Stimulated activated naive CD8-positive, alpha-beta T cell treated with anti-CD3 and anti-CD28 coated beads, Interleukin-15, amount 100 ng/mL, for 72 hours (primary cell): ENCODE data around the gene CLDND2.
A peak's percentile ranks its signal among the peaks of the same experiment; 100 is the strongest.
"Not testable (repeated sequence)": the region's sequence is repeated elsewhere in the genome, so short reads cannot be mapped to it uniquely, and the experiment has no call there.

Experiments
- ATAC-seq: fragments of 150-1000 bp; cut with Tn5 transposase; 2 replicates; pipeline ENCODE4 v1.10.0; 2021; ENCODE audit warnings: mild to moderate bottlenecking, moderate library complexity
- DNase-seq, 2 donors: peaks; one replicate each; pipeline ENCODE4 v3.0.0; 2021 to 2022
- H3K27ac Mint-ChIP-seq, 2 donors: one replicate each; pipeline ENCODE4 v1.8.0; 2022; ENCODE audit warnings: mild to moderate bottlenecking in 2 of 2, mixed read lengths in 2 of 2, moderate library complexity in 2 of 2
- H3K27me3 Mint-ChIP-seq: one replicate; pipeline ENCODE4 v1.8.0; 2022; ENCODE audit warnings: mixed read lengths
- H3K4me1 Mint-ChIP-seq: one replicate; pipeline ENCODE4 v1.8.0; 2022; ENCODE audit warnings: mild to moderate bottlenecking, mixed read lengths
- H3K4me3 Mint-ChIP-seq, 2 donors: one replicate each; pipeline ENCODE4 v1.8.0; 2022; ENCODE audit warnings: mild to moderate bottlenecking in 2 of 2, mixed read lengths in 2 of 2, moderate library complexity in 1 of 2
- H3K9me3 Mint-ChIP-seq, 2 donors: one replicate each; pipeline ENCODE4 v1.8.0; 2022; ENCODE audit warnings: mixed read lengths in 2 of 2

Gene CLDND2, protein sequence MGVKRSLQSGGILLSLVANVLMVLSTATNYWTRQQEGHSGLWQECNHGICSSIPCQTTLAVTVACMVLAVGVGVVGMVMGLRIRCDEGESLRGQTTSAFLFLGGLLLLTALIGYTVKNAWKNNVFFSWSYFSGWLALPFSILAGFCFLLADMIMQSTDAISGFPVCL

GRCh38 chr19:51368366-51369282 is at the start of gene CLDND2:
Gene CLDND2, minus strand, starts transcription at chr19:51369003. Its CDS starts 426 bp downstream, at chr19:51368577.
- H3K4me1 Mint-ChIP-seq, result peaks cover 68% of the 10 kb centered on the region
- peak in 1 of 2 donors; percentile 41 for DNase-seq
- H3K27me3 Mint-ChIP-seq, result no peaks in the 10 kb centered on the region
- H3K4me3 Mint-ChIP-seq, result peak within 1 kb of the TSS; percentile 97 to 100
- no peaks in the 10 kb centered on the region for H3K9me3 Mint-ChIP-seq
- peak within 1 kb of the TSS; percentile 83 to 96 for H3K27ac Mint-ChIP-seq
- no peak for ATAC-seq

GRCh38 chr19:51417810-51418157 is 49.0 kb upstream of the CLDND2 start:
- H3K4me3 Mint-ChIP-seq, result no peak overlapping the region
- peak overlapping the region in 1 of 2 donors; percentile 54 for H3K27ac Mint-ChIP-seq
- ATAC-seq, result no peak
- H3K27me3 Mint-ChIP-seq, result peaks cover 54% of the 10 kb centered on the region
- H3K9me3 Mint-ChIP-seq, result no peaks in the 10 kb centered on the region
- no peak for DNase-seq
- peaks cover 26% of the 10 kb centered on the region for H3K4me1 Mint-ChIP-seq

GRCh38 chr19:51417107-51417809 is 48.5 kb upstream of the CLDND2 start, which contains the start of gene SIGLEC10:
Gene SIGLEC10, minus strand, starts transcription at chr19:51417642. Its CDS starts 61 bp downstream, at chr19:51417581.
- ATAC-seq (peak; percentile 69), DNase-seq (peak in 1 of 2 donors; percentile 33)
- Mint-ChIP-seq H3K27ac (peak within 1 kb of the TSS in 1 of 2 donors; percentile 80), H3K9me3 (no peaks in the 10 kb centered on the region), H3K4me3 (no peak within 1 kb of the TSS), H3K4me1 (peaks cover 26% of the 10 kb centered on the region), H3K27me3 (peaks cover 48% of the 10 kb centered on the region)

GRCh38 chr19:51416422-51416821 is 47.6 kb upstream of the CLDND2 start:
- peaks cover 40% of the 10 kb centered on the region for H3K27me3 Mint-ChIP-seq
- peaks cover 20% of the 10 kb centered on the region for H3K4me1 Mint-ChIP-seq

GRCh38 chr19:51415187-51415586 is 46.4 kb upstream of the CLDND2 start:
- Mint-ChIP-seq H3K9me3 (no peaks in the 10 kb centered on the region), H3K27ac (no peak overlapping the region), H3K27me3 (peaks cover 30% of the 10 kb centered on the region), H3K4me1 (peaks cover 16% of the 10 kb centered on the region), H3K4me3 (no peak overlapping the region)
- no peak for DNase-seq
- ATAC-seq, result no peak

More at GRCh38 chr19:51416422-51416821, 47.6 kb upstream of the CLDND2 start:
- H3K27ac Mint-ChIP-seq, ATAC-seq, DNase-seq, H3K4me3 Mint-ChIP-seq, H3K9me3 Mint-ChIP-seq: not testable (repeated sequence)

DNA sequence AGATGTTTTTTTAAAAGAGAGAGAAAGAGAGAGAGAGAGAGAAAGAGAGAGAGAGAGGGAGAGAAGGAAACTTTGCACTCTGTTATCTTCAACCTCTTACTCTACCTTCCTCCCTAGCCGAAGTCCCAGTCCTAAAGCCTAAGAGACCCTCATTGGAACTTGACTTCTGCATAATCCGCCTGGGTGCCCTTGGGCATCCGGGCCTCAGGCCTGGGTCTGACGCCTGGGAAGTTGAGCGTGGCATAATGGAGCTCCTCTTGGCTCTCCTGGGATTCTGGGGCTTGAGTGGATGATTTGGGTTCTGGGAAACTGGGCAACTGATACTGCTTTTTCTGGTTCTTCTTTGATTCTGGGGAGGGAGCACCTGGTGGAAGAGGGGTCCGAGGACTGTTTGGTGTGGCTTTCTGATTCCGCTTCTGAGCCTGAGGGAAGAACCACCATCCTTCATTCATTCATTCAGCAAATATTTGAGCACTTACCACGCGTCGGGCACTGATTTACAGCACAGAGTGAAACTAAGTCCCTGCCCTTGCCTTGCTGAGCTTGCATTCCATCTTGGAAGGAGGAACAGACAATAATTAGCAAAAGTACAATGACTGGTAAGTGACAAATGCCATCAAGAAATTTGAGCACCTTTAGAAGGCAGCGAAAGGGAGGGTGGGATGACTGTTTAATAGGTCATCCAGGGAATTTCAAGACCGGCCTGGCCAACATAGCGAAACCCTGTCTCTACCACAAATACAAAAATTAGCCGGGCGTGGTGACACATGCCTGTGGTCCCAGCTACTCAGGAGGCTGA is 42.3 kb upstream of the CLDND2 start:
- H3K9me3 Mint-ChIP-seq, result no peaks in the 10 kb centered on the region
- H3K4me3 Mint-ChIP-seq, result no peak overlapping the region
- DNase-seq (no peak), ATAC-seq (no peak)
- H3K4me1 Mint-ChIP-seq, result peaks cover 6% of the 10 kb centered on the region
- H3K27ac Mint-ChIP-seq, result no peak overlapping the region
- peaks cover 14% of the 10 kb centered on the region for H3K27me3 Mint-ChIP-seq

DNA sequence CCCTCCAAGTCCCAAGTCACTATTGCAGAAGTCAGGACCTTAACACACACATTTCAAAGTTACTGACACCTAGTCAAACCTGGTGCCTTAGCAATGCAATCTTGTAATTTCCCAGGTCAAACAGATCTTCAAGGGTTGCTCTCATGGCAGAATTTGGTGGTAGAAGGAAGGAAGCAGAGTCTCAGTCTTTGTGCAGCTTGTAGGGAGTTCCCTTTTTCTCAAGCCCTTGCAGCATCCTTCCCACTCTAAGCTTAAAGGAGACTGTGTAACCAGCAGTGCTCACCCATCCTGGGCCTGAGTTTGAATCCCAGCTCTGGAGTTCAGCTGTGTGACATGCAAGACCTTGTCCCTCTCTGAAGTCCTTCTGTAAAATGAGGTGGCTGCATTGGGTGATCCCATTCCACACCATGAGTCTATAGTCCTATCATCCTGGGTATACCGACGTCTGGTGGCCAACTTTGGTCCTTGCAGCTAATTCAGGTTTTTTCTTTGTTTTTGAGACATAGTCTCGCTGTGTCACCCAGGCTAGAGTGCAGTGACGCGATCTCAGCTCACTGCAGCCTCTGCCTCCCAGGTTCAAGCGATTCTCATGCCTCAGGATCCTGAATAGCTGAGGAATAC is 38.8 kb upstream of the CLDND2 start:
- DNase-seq, result peak in 1 of 2 donors; percentile 25
- Mint-ChIP-seq H3K27me3 (peaks cover 20% of the 10 kb centered on the region), H3K27ac (no peak overlapping the region), H3K4me1 (peaks cover 6% of the 10 kb centered on the region), H3K9me3 (peaks cover 0 to 8% of the 10 kb centered on the region in 2 donors), H3K4me3 (no peak overlapping the region)
- peak; percentile 74 for ATAC-seq

- DNase-seq, result no peak
- peaks cover 12% of the 10 kb centered on the region for H3K27me3 Mint-ChIP-seq
- no peak for ATAC-seq
- H3K4me1 Mint-ChIP-seq, result peaks cover 18% of the 10 kb centered on the region
- no peak overlapping the region for H3K4me3 Mint-ChIP-seq
- peaks cover 8 to 20% of the 10 kb centered on the region in 2 donors for H3K9me3 Mint-ChIP-seq
- H3K27ac Mint-ChIP-seq, result no peak overlapping the region
Observed at GRCh38 chr19:51402117-51402516, 33.3 kb upstream of the CLDND2 start.

DNA sequence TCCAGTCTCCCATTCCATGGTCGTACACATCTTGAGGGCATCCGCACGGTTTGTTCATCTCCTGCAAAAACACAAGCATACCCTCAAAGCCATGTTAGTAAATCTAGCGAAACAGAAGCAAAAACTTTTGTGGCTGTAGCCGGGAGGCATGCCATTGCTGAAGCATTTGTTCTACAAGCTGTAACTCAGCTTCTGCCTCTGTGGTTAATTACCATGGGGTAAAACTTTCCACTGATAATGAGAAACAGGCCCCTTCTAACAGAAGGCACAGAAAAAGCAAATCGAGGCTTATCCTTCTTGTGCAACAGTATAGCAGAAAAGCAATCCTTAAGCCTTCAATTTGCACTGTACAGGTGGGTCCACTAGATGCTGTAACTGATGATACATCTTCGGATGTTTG is 31.1 kb upstream of the CLDND2 start:
- ATAC-seq, DNase-seq, H3K27me3 Mint-ChIP-seq, H3K27ac Mint-ChIP-seq, H3K4me3 Mint-ChIP-seq: not testable (repeated sequence)
- H3K9me3 Mint-ChIP-seq, result peaks cover 8 to 20% of the 10 kb centered on the region in 2 donors
- peaks cover 33% of the 10 kb centered on the region for H3K4me1 Mint-ChIP-seq

DNA sequence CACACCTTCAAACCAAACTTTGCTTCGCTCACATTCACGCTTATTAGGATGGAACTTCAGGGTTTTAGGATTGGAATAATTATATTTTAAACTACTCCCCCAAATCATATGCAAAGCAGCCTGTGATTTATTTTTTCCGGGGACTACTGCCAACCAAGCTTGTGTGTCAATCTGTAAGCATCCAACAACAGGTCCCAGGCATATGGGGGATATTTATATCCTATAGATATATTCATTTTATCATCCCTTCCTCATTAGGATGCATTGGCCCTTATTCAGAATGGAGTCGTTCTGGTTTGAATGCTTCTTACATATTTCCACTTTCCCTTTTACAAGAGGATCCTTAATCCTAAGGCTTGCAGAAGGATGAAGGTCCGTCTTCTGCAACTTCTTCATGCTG is 30.4 kb upstream of the CLDND2 start:
- DNase-seq, result no peak
- Mint-ChIP-seq H3K4me1 (peaks cover 40% of the 10 kb centered on the region), H3K9me3 (peaks cover 8 to 20% of the 10 kb centered on the region in 2 donors), H3K4me3 (no peak overlapping the region), H3K27ac (no peak overlapping the region), H3K27me3 (no peaks in the 10 kb centered on the region)
- ATAC-seq, result no peak

GRCh38 chr19:51398096-51398704 is 29.4 kb upstream of the CLDND2 start:
- H3K27ac Mint-ChIP-seq, result no peak overlapping the region
- no peak overlapping the region for H3K4me3 Mint-ChIP-seq
- ATAC-seq, result no peak
- H3K4me1 Mint-ChIP-seq, result peaks cover 48% of the 10 kb centered on the region
- peaks cover 8 to 18% of the 10 kb centered on the region in 2 donors for H3K9me3 Mint-ChIP-seq
- H3K27me3 Mint-ChIP-seq, result no peaks in the 10 kb centered on the region
- DNase-seq, result no peak

DNA sequence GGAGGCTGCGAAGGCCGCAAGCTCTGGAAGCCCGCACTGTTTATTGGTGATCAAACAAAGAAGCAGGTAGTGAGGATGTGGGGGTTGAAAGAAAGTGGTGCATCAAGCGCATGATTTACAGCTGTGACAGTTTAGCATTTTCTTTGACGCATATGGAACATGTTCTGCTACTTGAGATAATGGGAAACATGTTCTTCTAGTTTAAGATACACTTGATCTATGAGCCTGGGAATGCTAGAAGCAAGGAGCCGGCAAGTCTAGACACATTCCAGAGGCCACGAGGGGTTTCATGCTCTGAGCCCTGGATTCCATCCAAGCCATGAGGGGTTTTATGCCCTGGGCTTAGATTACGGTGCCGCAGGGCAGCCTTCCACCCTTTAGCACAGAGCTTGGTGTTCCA is 28.6 kb upstream of the CLDND2 start:
- Mint-ChIP-seq H3K9me3 (peaks cover 8 to 11% of the 10 kb centered on the region in 2 donors), H3K4me1 (peaks cover 55% of the 10 kb centered on the region)
- not testable (repeated sequence) for H3K4me3 Mint-ChIP-seq, H3K27me3 Mint-ChIP-seq, H3K27ac Mint-ChIP-seq, ATAC-seq, DNase-seq

DNA sequence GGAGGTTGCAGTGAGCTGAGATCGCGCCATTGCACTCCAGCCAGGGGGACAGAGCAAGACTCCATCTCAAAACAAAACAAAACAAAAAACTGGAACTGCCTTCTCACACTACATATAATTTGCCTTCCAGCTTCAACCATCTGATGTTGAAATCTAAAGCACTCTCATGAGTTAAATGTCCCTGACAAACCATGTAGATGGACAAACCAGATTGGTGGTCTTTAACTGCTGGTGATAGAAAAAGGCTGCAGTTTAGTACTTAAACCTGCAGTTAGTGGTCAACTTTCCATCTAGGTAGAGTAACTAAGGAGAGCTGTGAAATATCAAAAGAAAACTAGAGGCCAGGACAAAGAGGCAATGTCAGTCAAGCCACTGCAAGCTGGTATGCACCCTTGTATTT is 27.4 kb upstream of the CLDND2 start:
- Mint-ChIP-seq H3K9me3 (no peaks in the 10 kb centered on the region), H3K27ac (no peak overlapping the region), H3K27me3 (peaks cover 4% of the 10 kb centered on the region), H3K4me1 (peaks cover 62% of the 10 kb centered on the region), H3K4me3 (peak overlapping the region; percentile 19 to 47)
- DNase-seq, result no peak
- ATAC-seq, result no peak
